NCI-H524 treated with DMSO at 0.1 percent for 48 hours (cell line): ENCODE results near the gene OPN3.
"Not testable (repeated sequence)": the region's sequence is repeated elsewhere in the genome, so short reads cannot be mapped to it uniquely, and the experiment has no call there.

Experiments
- DNase-seq: peaks from one replicate; lab custom pipeline; 2025; lab: John Stamatoyannopoulos, UW

The OPN3 gene

DNA sequence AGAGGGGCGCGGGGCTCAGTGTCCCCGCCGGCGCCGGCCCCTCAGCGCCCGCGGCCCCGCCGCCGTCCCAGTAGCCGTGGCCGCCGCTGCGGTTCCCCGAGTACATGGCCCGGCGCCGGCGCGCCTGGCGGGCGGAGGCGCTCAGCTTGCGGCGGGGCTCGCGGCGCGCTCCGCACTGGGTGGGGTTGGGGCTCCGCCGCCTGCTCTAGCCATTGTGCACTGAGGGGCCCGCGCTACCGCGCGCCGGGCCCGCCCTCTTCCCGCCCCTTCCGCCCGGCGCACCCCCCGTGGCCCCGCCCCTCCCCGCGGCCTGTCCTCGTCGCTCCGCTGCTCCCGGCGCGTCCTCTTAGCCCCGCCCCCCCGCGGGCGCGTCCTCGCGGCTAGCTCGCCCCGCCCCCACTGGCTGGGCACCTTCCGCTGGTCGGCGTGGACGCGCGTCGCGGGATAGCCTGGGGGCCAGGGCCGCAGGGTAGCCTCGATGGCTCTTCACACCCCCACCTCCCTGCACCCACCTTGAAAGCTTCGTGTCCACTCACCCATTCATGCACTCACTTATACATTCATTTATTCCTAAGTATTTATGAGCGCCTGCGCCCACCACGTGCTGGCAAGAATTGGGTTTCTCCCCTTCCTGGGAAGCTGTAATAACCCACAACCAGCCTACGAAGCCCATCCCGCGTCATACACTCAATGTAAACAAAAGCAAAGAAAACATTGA, at the start of gene OPN3, which contains the start of gene CHML:
Gene OPN3 (minus strand): TSS at position 221 of the 718 bp plus-strand sequence. CDS start 115 bp downstream, at position 106.
Gene CHML (minus strand): TSS at position 221 of the 718 bp plus-strand sequence. CDS start 4,603 bp downstream, outside the sequence.
- peak; percentile 36 for DNase-seq

DNA sequence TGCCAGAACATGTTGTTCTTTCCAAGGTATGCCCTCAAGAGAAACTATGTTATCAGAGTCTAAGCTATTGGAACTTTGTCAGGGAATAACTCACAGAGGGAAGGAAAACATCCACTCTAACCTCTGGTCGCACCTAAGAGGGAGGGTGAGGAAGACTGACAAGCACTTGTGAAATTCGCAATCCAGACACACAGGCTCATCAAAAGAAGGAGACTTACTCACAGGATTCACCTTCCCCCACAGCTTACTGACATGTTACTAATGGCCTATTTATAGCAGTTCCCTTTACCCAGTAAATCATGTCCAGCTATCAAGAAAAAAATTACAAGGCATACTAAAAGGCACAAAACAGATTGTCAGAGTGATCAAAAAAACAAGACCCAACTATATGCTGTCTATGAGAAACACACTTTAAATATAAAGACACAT, 48.8 kb upstream of the OPN3 start:
- DNase-seq: no peak

- no peak for DNase-seq
These were observed 43.9 kb upstream of the OPN3 start for GRCh38 chr1:241684108-241684507.

DNA sequence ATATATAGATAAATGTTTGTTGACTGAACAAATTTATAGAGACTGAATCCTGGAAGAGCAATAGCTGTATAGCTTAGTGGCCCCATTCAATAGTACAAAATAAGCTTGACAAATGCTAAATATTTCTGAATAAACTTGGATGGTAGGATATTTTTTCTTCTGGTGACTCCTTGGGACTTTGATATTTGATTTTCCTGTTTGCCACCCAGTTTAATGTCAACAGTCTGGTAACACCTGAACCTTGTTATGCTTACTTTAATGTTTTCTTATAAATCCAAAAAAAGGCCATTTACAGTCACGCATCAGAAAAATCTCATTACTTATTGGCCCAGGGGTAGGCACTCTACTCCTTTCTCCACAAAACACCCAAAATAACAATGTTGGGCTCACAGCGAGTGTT, 42.8 kb upstream of the OPN3 start:
- no peak for DNase-seq

- DNase-seq: not testable (repeated sequence)
These were observed 41.8 kb upstream of the OPN3 start for GRCh38 chr1:241681861-241682448.

DNA sequence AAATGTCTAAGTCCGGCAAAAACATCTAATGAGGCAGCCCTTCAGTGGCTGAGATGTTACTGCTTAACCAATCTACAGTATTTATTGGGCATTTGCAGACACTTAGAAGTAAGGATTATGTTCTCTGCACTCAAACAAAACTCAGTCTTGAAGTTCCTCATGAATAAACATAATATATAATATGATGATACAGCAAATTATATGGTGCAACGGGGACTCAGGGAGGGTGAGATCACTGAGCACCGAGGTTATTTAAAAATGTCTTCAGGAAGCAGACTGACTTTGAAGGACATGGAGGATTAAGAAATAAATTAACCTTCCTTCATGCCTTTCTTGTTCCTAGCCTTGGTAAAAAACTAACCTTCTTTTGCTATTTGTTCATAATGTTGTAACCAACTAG, 39.8 kb upstream of the OPN3 start:
- no peak for DNase-seq

DNA sequence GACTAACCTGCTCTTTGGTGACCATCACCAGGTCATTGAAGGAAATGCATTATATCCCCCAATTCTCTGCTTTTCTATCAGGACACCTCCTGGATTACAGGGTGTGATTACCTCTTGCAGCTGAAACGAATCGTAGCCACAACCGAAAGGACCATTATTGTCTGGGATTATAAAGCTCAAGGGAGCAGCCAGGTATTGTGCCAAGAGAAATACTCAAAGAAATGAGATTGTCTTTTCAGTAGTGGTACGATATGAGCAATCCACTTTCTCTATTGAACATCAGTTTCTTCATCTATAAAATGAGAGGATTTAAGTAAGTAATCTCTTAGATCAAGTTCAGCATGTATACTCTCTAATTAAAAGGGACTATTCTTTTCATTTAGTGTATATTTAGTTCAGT, 39.2 kb upstream of the OPN3 start:
- no peak for DNase-seq

GRCh38 chr1:241678536-241678935, 38.4 kb upstream of the OPN3 start:
- DNase-seq: no peak

DNA sequence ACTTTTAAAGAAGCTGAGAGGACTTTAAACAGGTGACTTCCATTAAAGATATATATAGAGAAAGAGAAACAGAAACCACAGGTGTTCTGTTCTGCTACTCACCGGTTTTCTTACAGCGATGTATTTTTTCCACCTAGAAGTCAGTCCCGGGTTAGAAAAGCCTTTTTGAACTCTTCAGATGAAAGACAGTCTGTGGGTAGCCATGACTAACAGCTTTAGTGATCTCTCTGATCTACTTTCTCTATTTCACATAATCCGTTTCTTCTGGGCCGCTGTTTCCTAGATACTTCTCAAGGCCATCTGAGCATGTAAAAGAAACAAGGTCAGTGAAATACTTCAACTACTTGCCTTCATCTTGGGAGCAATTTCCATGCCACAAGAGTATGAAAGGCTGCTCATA, 37.0 kb upstream of the OPN3 start:
- DNase-seq: no peak

- DNase-seq: no peak
These were observed 35.8 kb upstream of the OPN3 start for GRCh38 chr1:241675983-241676382.

GRCh38 chr1:241674805-241675384, 34.7 kb upstream of the OPN3 start:
- DNase-seq: no peak

GRCh38 chr1:241672301-241672700, 32.1 kb upstream of the OPN3 start:
- DNase-seq: no peak

- peak; percentile 36 for DNase-seq
These were observed 26.2 kb upstream of the OPN3 start for GRCh38 chr1:241666419-241666818.

DNA sequence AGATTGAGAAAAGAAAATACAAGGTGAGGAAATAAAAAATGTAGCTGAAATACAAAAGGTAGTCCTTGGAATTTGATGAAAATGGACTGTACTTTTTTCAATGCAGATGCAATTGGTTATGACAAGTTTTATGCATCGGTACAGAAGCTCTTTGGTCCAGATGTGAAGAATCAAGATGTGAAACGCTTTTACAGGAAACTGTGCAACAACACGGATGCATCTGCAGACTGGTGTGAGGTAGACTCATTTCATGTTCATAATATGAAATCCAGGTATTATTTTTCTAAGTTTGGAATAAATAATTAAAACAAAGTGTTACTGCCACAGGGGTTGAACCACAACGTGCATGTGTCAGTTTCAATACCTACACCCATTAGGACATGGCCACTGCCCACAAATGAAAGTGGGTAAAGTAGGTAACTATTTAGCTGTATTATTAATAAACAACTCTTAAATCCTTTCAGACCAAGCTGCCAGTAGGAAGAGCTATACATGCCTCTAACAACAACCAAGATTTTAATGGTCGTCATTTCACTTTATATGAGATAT, 20.3 kb upstream of the OPN3 start:
- DNase-seq: no peak

DNA sequence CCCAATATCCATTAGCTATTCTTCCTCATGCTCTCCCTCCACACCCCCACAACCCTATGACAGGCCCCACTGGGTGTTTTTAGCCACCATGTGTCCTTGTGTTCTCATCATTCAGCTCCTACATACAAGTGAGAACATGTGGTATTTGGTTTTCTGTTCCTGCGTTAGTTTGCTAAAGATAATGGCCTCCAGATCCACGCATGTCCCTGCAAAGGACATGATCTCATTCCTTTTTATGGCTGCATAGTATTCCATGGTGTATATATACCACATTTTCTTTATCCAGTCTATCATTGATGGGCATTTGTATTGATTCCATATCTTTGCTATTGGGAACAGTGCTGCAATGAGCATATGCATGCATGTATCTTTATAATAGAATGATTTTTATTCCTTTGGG, 18.8 kb upstream of the OPN3 start:
- not testable (repeated sequence) for DNase-seq

- no peak for DNase-seq
These were observed 18.1 kb upstream of the OPN3 start for GRCh38 chr1:241658081-241658793.

GRCh38 chr1:241654641-241655040, 14.5 kb upstream of the OPN3 start:
- DNase-seq: no peak

DNA sequence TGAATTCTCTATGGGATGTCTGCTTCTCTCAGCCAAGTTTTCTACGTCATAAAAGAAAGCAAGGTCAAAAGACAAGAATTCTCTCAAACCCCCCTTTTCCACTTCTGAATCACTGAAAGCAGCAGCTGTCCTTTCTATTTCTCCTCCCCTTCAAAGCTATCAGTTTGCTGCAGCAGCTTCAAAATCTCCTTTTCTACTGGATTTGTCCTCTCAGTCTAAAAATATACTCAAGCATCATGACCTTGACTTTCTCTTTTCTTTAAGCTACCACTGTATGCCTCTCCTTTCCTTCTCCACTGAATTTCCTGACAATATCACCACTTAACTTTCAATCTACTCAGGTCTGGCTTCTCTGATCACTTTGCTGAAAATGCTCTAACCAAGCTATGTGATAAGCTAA, 13.8 kb upstream of the OPN3 start:
- DNase-seq: no peak

- DNase-seq: no peak
These were observed 11.8 kb upstream of the OPN3 start, which contains the start of gene WDR64 for GRCh38 chr1:241652012-241652411. Gene WDR64, plus strand, starts transcription at chr1:241652281. Its CDS starts 204 bp downstream, at chr1:241652485.

- DNase-seq: no peak
These were observed 8.0 kb upstream of the OPN3 start for GRCh38 chr1:241648159-241648558.

GRCh38 chr1:241647658-241648057, 7.5 kb upstream of the OPN3 start:
- no peak for DNase-seq

GRCh38 chr1:241646201-241646600, 6.0 kb upstream of the OPN3 start:
- DNase-seq: no peak
